Measurements from ENCODE around the gene KAZALD1. TPM values are rescaled to one million over a fixed set of nuclear protein-coding genes. Genes with fewer than 3 reads are reported as not detected.
"Not testable (repeated sequence)": the region's sequence is repeated elsewhere in the genome, so short reads cannot be mapped to it uniquely, and the experiment has no call there.

Gene KAZALD1
- total RNA-seq, 1 donor from 2014 or later = 0.55 TPM

GRCh38 chr10:101033276-101033675 lies 28.5 kb upstream of the KAZALD1 start:
- peaks cover 34% of the 10 kb centered on the region for H3K36me3 Mint-ChIP-seq (ENCODE audit: low read depth)
- H3K27ac Mint-ChIP-seq = peak overlapping the region; percentile 72
- H3K4me1 Mint-ChIP-seq (ENCODE audit: low read depth) = peaks cover 15% of the 10 kb centered on the region
- no peak for DNase-seq (ENCODE audit: low spot score)
- peak overlapping the region; percentile 62 for H3K4me3 Mint-ChIP-seq (ENCODE audit: low read depth)
- intact Hi-C loops (cut with micrococcal nuclease) = loop anchor here (2.0 to 5.0 kb wide), 3 partner anchors 20 to 319 kb away; partner anchors contain the start of genes BTRC and LZTS2
- peaks cover 13% of the 10 kb centered on the region for H3K27me3 Mint-ChIP-seq (ENCODE audit: low read depth)
- H3K9me3 Mint-ChIP-seq = no peaks in the 10 kb centered on the region

- peaks cover 38% of the 10 kb centered on the region for H3K36me3 Mint-ChIP-seq (ENCODE audit: low read depth)
- not testable (repeated sequence) for H3K9me3 Mint-ChIP-seq; H3K4me3 Mint-ChIP-seq (ENCODE audit: low read depth); H3K27me3 Mint-ChIP-seq (ENCODE audit: low read depth); DNase-seq (ENCODE audit: low spot score); H3K27ac Mint-ChIP-seq
- H3K4me1 Mint-ChIP-seq (ENCODE audit: low read depth) = peaks cover 15% of the 10 kb centered on the region
- intact Hi-C loops (cut with micrococcal nuclease) = loop anchor here (5.0 kb wide), 1 partner anchor 318 kb away; the partner anchor contains the start of gene BTRC
Observed at GRCh38 chr10:101034404-101034803, 27.4 kb upstream of the KAZALD1 start.

GRCh38 chr10:101035314-101035713 lies 26.5 kb upstream of the KAZALD1 start:
- DNase-seq (ENCODE audit: low spot score) = no peak
- Mint-ChIP-seq H3K4me1 (ENCODE audit: low read depth) (peaks cover 15% of the 10 kb centered on the region), H3K27me3 (ENCODE audit: low read depth) (peaks cover 2% of the 10 kb centered on the region), H3K27ac (no peak overlapping the region), H3K4me3 (ENCODE audit: low read depth) (no peak overlapping the region), H3K36me3 (ENCODE audit: low read depth) (peaks cover 38% of the 10 kb centered on the region), H3K9me3 (no peaks in the 10 kb centered on the region)
- intact Hi-C loops (cut with micrococcal nuclease) = no loop called here

- peaks cover 17% of the 10 kb centered on the region for H3K4me1 Mint-ChIP-seq (ENCODE audit: low read depth)
- H3K27ac Mint-ChIP-seq = no peak overlapping the region
- no peaks in the 10 kb centered on the region for H3K27me3 Mint-ChIP-seq (ENCODE audit: low read depth)
- DNase-seq (ENCODE audit: low spot score) = no peak
- H3K36me3 Mint-ChIP-seq (ENCODE audit: low read depth) = peaks cover 40% of the 10 kb centered on the region
- intact Hi-C loops (cut with micrococcal nuclease) = no loop called here
- H3K9me3 Mint-ChIP-seq = no peaks in the 10 kb centered on the region
- no peak overlapping the region for H3K4me3 Mint-ChIP-seq (ENCODE audit: low read depth)
Observed at GRCh38 chr10:101035916-101036702, 25.7 kb upstream of the KAZALD1 start.

DNA sequence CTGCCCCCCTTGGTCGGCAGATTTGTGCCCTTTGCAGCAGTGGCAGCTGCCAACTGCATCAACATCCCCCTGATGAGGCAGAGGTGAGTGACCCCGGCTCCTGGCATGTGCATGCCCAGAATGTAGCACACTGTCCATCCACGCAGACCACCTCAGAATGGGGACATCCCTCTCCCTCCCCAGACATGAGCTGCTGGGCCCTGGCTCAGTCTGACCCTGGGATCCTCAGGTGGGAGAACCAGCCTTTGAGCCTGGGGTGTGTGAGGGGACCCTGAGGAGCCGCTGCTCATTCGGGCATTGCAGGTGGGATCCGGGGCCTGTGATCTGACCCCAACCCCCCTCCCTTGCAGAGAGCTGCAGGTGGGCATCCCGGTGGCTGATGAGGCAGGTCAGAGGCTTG lies 25.1 kb upstream of the KAZALD1 start:
- Mint-ChIP-seq H3K36me3 (ENCODE audit: low read depth) (peaks cover 41% of the 10 kb centered on the region), H3K4me3 (ENCODE audit: low read depth) (no peak overlapping the region), H3K9me3 (no peaks in the 10 kb centered on the region), H3K27ac (no peak overlapping the region), H3K27me3 (ENCODE audit: low read depth) (no peaks in the 10 kb centered on the region), H3K4me1 (ENCODE audit: low read depth) (peaks cover 21% of the 10 kb centered on the region)
- no peak for DNase-seq (ENCODE audit: low spot score)
- intact Hi-C loops (cut with micrococcal nuclease) = no loop called here

DNA sequence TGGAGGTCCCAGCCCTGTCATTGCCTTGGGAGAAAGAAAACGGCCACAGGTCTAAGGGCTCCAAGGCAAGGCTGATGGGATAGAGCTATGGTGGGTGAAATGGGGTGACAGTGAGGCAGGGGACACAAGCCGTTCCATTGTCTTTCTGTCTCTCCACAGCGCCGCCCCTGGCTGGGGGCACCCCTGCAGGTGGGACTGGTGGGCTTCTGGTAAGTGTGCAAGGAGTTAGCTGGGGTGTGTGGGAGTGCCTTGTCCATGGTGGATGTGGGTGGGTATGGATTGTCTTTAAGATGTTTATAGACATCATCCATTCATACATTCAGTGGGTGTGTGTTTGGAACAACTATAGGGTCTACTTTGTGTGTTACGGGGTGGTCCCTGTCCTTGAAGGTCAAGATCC lies 23.3 kb upstream of the KAZALD1 start:
- Mint-ChIP-seq H3K9me3 (no peaks in the 10 kb centered on the region), H3K4me3 (ENCODE audit: low read depth) (no peak overlapping the region), H3K27me3 (ENCODE audit: low read depth) (peaks cover 2% of the 10 kb centered on the region), H3K36me3 (ENCODE audit: low read depth) (peaks cover 39% of the 10 kb centered on the region), H3K27ac (no peak overlapping the region), H3K4me1 (ENCODE audit: low read depth) (peaks cover 25% of the 10 kb centered on the region)
- DNase-seq (ENCODE audit: low spot score) = no peak
- intact Hi-C loops (cut with micrococcal nuclease) = no loop called here

DNA sequence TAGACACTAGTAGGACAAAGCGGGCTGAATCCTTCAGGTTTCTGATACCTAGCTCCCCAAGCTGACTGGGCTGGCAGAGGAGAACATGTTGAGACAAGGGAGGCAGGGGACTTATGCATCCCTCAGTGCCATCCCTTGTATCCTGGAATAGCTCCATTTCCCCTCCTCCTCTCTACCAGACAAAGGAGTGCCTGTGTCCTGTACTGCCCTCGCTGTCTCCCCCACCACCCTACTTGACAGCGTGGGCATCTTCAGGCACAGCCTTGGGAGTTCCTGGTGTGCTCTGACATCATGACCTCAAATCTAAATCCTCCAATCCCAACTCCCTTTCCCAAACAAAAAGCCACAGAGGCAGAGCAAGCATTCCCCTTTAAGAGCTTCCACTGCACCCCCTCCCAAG lies 21.7 kb upstream of the KAZALD1 start:
- no peak for DNase-seq (ENCODE audit: low spot score)
- H3K36me3 Mint-ChIP-seq (ENCODE audit: low read depth) = peaks cover 36% of the 10 kb centered on the region
- peaks cover 21% of the 10 kb centered on the region for H3K4me1 Mint-ChIP-seq (ENCODE audit: low read depth)
- H3K27me3 Mint-ChIP-seq (ENCODE audit: low read depth) = peaks cover 11% of the 10 kb centered on the region
- no peak overlapping the region for H3K27ac Mint-ChIP-seq
- H3K4me3 Mint-ChIP-seq (ENCODE audit: low read depth) = no peak overlapping the region
- H3K9me3 Mint-ChIP-seq = no peaks in the 10 kb centered on the region
- intact Hi-C loops (cut with micrococcal nuclease) = loop anchor here (10.0 kb wide), 1 partner anchor 195 kb away; no protein-coding TSS in a partner anchor

GRCh38 chr10:101040851-101041250 lies 20.9 kb upstream of the KAZALD1 start:
- intact Hi-C loops (cut with micrococcal nuclease) = loop anchor here (1.0 to 10.0 kb wide), 2 partner anchors 27 to 194 kb away; no protein-coding TSS in a partner anchor

GRCh38 chr10:101041252-101041761 lies 20.5 kb upstream of the KAZALD1 start:
- peak; percentile 68 for DNase-seq (ENCODE audit: low spot score)
- Mint-ChIP-seq H3K27ac (no peak overlapping the region), H3K27me3 (ENCODE audit: low read depth) (peaks cover 21% of the 10 kb centered on the region), H3K4me1 (ENCODE audit: low read depth) (peaks cover 21% of the 10 kb centered on the region), H3K9me3 (no peaks in the 10 kb centered on the region), H3K36me3 (ENCODE audit: low read depth) (peaks cover 26% of the 10 kb centered on the region), H3K4me3 (ENCODE audit: low read depth) (no peak overlapping the region)
- intact Hi-C loops (cut with micrococcal nuclease) = loop anchor here (1.0 to 10.0 kb wide), 2 partner anchors 27 to 193 kb away; no protein-coding TSS in a partner anchor

More at GRCh38 chr10:101040851-101041250, 20.9 kb upstream of the KAZALD1 start:
- DNase-seq (ENCODE audit: low spot score) = no peak
- Mint-ChIP-seq H3K9me3 (no peaks in the 10 kb centered on the region), H3K4me3 (ENCODE audit: low read depth) (no peak overlapping the region), H3K4me1 (ENCODE audit: low read depth) (peaks cover 21% of the 10 kb centered on the region), H3K36me3 (ENCODE audit: low read depth) (peaks cover 31% of the 10 kb centered on the region), H3K27ac (no peak overlapping the region), H3K27me3 (ENCODE audit: low read depth) (peaks cover 19% of the 10 kb centered on the region)

DNA sequence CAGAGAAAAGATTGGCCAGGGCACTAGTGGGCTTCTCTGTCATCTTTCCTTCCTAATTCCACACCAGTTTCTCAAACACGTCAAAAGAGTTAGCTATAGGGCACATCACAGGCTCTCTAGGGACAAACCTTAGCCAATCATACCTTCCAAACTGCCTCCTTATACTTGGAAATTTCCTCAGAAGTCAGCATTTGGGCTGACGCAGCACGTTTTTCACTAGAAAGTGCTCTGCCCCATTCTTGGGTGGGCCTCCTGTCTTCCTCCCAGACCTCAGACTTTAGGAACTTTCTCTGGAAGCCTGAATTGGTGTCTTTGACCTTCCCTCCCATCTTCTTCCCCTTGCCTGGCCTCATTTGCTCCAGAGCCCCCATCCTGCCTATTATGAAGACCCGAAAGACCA lies 19.7 kb upstream of the KAZALD1 start:
- peaks cover 19% of the 10 kb centered on the region for H3K36me3 Mint-ChIP-seq (ENCODE audit: low read depth)
- peaks cover 21% of the 10 kb centered on the region for H3K4me1 Mint-ChIP-seq (ENCODE audit: low read depth)
- peaks cover 29% of the 10 kb centered on the region for H3K27me3 Mint-ChIP-seq (ENCODE audit: low read depth)
- H3K9me3 Mint-ChIP-seq = no peaks in the 10 kb centered on the region
- intact Hi-C loops (cut with micrococcal nuclease) = loop anchor here (1.0 to 10.0 kb wide), 3 partner anchors 10 to 193 kb away; no protein-coding TSS in a partner anchor
- H3K27ac Mint-ChIP-seq = peak overlapping the region; percentile 54
- no peak for DNase-seq (ENCODE audit: low spot score)
- H3K4me3 Mint-ChIP-seq (ENCODE audit: low read depth) = peak overlapping the region; percentile 81

GRCh38 chr10:101042667-101043362 lies 19.0 kb upstream of the KAZALD1 start:
- H3K4me1 Mint-ChIP-seq (ENCODE audit: low read depth) = peaks cover 21% of the 10 kb centered on the region
- intact Hi-C loops (cut with micrococcal nuclease) = loop anchor here (1.0 to 10.0 kb wide), 3 partner anchors 11 to 192 kb away; no protein-coding TSS in a partner anchor
- H3K9me3 Mint-ChIP-seq = no peaks in the 10 kb centered on the region
- peaks cover 36% of the 10 kb centered on the region for H3K27me3 Mint-ChIP-seq (ENCODE audit: low read depth)
- DNase-seq (ENCODE audit: low spot score) = peak; percentile 84
- peaks cover 12% of the 10 kb centered on the region for H3K36me3 Mint-ChIP-seq (ENCODE audit: low read depth)
- peak overlapping the region; percentile 81 for H3K4me3 Mint-ChIP-seq (ENCODE audit: low read depth)
- peak overlapping the region; percentile 54 for H3K27ac Mint-ChIP-seq

DNA sequence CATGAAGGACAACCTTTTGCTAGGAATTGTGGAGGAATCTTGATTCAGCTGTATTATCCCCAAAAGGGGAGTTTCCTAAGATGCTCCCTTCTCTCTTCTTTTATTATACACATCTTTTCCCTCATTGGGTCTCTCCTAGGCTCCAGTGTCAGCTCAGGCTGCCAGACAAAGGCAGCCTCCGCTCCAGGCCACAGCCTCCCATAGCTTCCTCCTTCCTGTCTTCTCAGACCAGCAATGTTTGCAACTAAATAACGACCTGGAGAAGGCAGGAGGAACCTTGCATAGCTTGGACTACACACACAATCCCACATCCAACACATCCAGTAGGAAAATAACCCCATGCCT lies 18.5 kb upstream of the KAZALD1 start:
- peak overlapping the region; percentile 50 for H3K27ac Mint-ChIP-seq
- peaks cover 40% of the 10 kb centered on the region for H3K27me3 Mint-ChIP-seq (ENCODE audit: low read depth)
- DNase-seq (ENCODE audit: low spot score) = no peak
- intact Hi-C loops (cut with micrococcal nuclease) = loop anchor here (10.0 kb wide), 1 partner anchor 191 kb away; no protein-coding TSS in a partner anchor
- peaks cover 22% of the 10 kb centered on the region for H3K4me1 Mint-ChIP-seq (ENCODE audit: low read depth)
- H3K9me3 Mint-ChIP-seq = no peaks in the 10 kb centered on the region
- peaks cover 7% of the 10 kb centered on the region for H3K36me3 Mint-ChIP-seq (ENCODE audit: low read depth)
- peak overlapping the region; percentile 81 for H3K4me3 Mint-ChIP-seq (ENCODE audit: low read depth)
